Suprapubic skin (tissue), 3 donors: Measurements from ENCODE around the gene LGALS9.
"Not testable (repeated sequence)": the region's sequence is repeated elsewhere in the genome, so short reads cannot be mapped to it uniquely, and the experiment has no call there.

Experiments
- EP300 ChIP-seq: sonication (generic); formaldehyde crosslinking; IDR thresholded peaks from one replicate; pipeline ENCODE4 v1.6.1; 2017; ENCODE audit warnings: antibody characterized with exemption
- POLR2A ChIP-seq, 2 donors: fragments of 450-650 bp; IDR thresholded peaks; one replicate each; pipeline ENCODE4 v1.6.1; 2017; ENCODE audit warnings: antibody characterized with exemption in 2 of 2, mild to moderate bottlenecking in 2 of 2, moderate library complexity in 2 of 2
- TF ChIP-seq, protein P1 (sequence below), 2 donors: fragments of 200-600 bp in 1 of 2; fragments of 450-650 bp in 1 of 2; sonication (generic) in 1 of 2; IDR thresholded peaks; one replicate each; pipeline ENCODE4 v1.5.1; 2016 to 2019; ENCODE audit warnings: antibody characterized with exemption in 2 of 2, mild to moderate bottlenecking in 1 of 2, moderate library complexity in 1 of 2

DNA sequence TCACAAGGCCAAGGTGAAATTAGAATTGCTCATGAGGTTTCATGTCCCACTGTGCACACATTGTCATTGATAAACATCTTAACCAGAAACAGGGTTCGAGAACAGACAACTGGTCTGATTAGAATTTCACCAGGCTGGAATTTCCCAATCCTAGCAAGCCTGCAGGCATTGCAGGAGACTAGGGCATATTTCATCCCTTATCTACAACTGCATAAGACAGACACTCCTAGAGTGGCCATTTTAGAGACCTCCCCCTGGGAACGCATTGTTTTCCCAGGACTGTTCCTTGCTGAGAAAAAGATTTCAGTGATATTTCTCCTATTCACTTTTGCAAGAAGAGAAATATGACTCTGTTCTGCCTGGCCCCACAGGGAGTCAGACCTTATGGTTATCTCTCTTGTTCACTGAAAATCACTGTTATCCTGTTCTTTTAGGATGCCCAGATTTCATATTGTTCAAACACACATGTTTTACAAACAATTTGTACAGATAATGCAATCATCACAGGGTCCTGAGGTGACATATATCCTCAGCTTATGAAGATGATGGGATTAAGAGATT lies 64.3 kb downstream of the LGALS9 start:
- TF ChIP-seq, protein P1, sequence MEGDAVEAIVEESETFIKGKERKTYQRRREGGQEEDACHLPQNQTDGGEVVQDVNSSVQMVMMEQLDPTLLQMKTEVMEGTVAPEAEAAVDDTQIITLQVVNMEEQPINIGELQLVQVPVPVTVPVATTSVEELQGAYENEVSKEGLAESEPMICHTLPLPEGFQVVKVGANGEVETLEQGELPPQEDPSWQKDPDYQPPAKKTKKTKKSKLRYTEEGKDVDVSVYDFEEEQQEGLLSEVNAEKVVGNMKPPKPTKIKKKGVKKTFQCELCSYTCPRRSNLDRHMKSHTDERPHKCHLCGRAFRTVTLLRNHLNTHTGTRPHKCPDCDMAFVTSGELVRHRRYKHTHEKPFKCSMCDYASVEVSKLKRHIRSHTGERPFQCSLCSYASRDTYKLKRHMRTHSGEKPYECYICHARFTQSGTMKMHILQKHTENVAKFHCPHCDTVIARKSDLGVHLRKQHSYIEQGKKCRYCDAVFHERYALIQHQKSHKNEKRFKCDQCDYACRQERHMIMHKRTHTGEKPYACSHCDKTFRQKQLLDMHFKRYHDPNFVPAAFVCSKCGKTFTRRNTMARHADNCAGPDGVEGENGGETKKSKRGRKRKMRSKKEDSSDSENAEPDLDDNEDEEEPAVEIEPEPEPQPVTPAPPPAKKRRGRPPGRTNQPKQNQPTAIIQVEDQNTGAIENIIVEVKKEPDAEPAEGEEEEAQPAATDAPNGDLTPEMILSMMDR (IDR thresholded peaks at IDR 0.05) = not testable (repeated sequence)
- TF ChIP-seq POLR2A (IDR thresholded peaks at IDR 0.05); EP300: not testable (repeated sequence)
